ENCODE measurements around the gene ABHD16B.
A peak's percentile ranks its signal among the peaks of the same experiment; 100 is the strongest.

ABHD16B gene

GRCh38 chr20:63861365-63861934 is at the start of gene ABHD16B:
TSS of gene ABHD16B (plus strand) at chr20:63861498. CDS start at chr20:63861541, 43 bp downstream.
- DNase-seq: no peak

GRCh38 chr20:63814891-63815614 is 46.2 kb upstream of the ABHD16B start:
- DNase-seq: no peak

GRCh38 chr20:63815615-63816253 is 45.6 kb upstream of the ABHD16B start:
- no peak for DNase-seq

DNA sequence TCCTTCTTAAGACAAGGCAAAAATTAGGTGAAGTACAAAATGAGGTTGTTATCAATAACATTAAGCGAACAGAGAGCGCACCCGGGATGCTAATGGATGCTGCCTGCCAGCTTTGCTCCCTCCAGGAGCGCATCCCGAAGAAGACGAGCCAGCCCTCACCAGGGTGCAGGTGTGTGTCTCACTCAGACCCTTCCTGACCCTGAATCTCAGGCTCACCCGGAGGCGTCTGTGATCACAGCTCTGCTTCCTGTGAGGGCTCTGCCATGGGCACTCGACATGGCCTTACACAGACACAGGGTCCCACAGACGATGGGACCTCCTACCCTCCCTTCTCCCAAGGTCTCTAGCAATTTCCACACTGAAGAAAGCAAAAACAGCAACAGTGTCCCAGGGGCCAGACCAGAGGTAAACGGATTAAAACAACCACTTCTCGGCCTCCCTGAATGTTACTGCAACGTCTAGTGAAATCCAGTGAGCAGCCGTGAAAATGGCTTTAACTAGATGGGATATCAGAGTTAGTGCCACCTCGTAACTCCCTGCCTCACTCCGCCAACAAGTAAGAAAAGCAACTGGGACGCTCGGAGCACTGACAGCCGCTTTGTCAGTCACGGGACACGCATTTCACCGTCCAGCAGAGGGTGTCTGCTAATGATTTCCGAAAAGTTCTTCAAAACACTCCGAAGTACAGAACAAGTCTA is 41.9 kb upstream of the ABHD16B start:
- DNase-seq: no peak

GRCh38 chr20:63821811-63822210 is 39.5 kb upstream of the ABHD16B start:
- DNase-seq: no peak

GRCh38 chr20:63822276-63822696 is 39.0 kb upstream of the ABHD16B start:
- no peak for DNase-seq

DNA sequence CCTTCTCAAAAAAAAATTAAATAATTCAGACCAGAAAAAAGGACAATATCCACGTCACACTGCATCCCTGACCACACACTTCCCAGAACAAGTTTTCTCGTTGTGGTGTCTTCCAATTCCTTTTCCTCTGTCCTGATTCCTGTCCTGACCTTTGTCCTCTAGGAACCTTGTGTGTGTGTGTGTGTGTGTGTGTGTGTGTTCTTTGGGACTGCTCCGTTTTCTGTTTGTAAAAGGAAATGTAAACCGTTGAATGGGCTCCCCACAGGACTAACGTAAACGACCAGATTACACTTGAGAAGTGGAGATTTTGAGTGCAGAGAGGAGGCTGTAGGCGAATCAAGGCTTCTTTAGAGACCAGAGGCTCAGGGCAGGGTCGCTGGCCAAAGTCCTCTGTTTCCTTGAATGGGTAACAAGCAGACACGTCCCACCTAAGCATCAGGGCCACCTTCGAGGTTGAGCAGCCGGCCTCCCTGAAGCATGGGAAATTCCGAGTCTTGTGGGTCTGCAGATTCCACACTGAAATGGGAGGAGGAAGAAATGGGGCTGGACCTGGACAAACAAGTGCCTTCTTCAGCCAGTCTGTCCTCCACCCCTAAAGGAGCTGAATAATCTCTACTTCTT is 37.5 kb upstream of the ABHD16B start:
- no peak for DNase-seq

DNA sequence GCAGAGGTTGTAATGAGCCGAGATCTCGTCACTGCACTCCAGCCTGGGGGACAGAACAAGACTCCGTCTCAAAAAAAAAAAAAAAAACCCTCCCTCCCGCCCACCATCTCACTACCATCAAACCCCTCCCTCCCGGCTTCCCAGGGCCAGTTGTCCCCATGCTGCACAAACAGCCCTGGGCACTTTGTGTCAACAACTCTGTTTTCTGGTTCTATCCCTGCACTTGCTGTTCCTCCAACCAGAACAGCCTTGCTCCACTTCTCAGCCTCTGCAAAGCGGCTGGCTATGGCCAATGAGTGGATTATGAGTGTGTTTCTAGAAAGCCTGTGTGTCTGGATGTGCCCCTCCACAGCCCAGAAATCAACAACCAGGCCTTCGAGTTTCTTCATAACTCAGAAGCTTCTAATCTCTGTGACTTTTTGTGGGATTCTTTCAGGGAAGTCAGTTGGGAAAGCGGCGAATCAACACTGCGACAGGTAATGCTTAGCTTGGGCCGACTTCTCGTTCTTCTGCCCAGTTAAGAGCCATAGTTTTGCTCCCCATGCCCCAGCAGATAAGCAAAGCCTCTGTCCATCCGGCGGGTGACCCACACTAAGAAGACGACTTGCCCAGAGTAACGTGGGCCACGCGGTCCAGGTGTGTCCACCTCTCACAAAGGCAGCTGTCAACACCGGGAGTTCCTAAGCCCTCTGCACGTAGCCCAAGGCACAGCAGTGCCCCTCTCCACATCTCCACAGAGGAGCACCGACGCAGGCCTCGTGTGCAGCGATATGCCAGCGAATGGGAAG is 35.8 kb upstream of the ABHD16B start:
- no peak for DNase-seq

- no peak for DNase-seq
These were observed 34.5 kb upstream of the ABHD16B start for GRCh38 chr20:63826753-63827152.

DNA sequence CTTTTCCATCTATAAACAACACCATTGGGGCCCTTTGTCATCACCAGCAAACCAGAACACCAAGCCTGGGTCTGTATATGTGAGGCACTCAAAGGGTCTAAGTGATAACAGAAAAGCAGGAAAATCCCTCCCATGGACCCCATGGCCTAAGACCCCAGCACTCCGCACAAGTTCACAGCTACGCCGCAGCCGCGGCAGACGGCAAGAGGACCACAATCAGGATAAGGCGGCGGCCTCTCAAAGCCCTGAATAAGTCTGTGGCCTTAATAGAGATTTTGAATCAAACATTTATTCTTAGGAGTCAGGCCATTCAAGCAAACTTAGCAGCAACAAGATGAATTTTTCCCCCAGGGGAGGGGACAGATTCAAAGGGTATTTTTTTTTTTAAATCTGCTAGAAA is 33.2 kb upstream of the ABHD16B start:
- no peak for DNase-seq

- no peak for DNase-seq
These were observed 32.8 kb upstream of the ABHD16B start for GRCh38 chr20:63828545-63828944.

- no peak for DNase-seq
These were observed 32.3 kb upstream of the ABHD16B start for GRCh38 chr20:63828951-63829350.

GRCh38 chr20:63829603-63829944 is 31.7 kb upstream of the ABHD16B start:
- no peak for DNase-seq

DNA sequence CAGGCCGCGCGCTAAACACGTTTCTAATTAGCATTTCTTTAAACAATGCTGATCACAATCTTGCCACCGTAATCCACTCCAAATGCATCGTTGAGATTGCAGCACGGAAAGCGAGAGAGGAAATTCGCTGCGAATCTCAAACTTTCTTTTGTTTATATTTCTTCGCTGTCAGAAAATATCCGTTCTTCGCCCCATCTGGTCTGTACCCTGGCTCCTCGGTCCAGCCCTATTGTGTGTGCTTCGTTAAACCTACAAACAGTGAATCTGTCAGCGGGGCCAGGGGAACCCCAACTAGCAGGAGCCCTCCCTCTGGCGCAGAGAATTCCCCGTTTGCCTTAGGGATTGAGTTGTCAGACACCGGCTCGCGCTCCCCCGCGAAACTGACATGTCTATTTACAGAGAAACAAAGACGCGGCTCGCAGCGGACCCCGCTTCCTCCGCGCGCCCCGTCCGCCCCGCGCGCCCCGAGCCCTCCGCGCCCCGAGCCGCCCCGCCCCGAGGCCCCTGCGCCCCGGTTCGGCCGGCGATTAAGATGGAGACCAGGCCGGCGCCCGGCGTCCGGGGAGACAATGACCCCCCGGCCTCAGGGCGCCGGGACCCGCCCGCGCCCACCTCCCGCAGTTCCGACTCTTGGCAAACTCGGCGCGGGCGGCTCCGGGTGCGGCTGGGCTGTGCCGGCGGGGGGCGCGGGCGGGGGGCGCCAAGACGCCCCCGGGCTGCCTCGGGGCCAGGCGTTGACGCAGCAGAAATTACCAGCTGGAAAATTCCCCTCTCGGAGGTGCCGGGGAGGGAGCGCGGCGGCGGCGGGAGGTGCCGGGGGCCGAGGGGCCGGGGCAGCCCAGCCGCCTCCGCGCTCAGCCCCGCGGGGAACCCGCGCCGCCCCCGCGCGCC is 31.1 kb upstream of the ABHD16B start:
- no peak for DNase-seq

DNA sequence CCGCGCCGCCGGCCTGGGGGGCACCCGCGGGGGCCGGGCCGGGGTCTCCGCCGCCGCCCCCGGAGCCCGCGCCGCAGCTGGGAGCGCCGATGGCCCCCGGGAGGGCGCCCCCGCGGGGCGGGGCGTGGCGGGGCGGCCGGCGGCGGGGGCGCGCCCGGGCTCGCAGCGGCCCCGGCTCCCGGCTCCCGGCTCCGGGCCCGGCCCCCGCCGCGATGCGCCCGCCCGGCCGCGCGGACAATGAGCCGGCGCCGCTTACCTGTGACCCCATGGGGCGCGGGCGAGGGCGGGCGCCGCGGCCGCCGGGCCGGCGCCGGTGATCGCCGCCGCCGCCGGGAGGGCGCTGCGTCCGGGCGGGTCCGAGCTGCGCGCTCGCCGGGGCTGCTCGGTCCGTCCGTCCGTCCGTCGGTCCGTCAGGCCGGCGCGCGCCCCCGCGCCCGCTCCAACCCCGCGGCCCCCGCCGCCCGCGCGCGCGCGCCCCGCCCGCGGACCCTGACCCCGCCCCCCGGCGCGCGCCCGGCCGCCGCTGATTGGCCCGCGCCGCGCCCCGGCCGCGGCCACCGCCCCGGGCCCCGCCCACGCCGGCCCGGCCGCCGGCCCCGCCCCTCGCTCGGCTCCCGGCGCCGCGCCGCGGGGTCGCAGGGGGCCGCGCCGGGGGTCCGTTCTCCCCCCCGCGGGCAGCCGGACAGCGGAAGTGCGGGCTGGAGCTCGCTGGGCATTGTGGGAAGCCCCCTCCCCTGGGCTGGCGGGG is 30.3 kb upstream of the ABHD16B start, which contains the start of gene ZBTB46:
Gene ZBTB46, minus strand, starts transcription at position 424 of the 748 bp plus-strand sequence. CDS start 40,507 bp downstream, outside the sequence.
- DNase-seq: peak; percentile 70

- no peak for DNase-seq
These were observed 29.7 kb upstream of the ABHD16B start for GRCh38 chr20:63831646-63831992.

GRCh38 chr20:63831993-63832686 is 29.2 kb upstream of the ABHD16B start:
- no peak for DNase-seq

DNA sequence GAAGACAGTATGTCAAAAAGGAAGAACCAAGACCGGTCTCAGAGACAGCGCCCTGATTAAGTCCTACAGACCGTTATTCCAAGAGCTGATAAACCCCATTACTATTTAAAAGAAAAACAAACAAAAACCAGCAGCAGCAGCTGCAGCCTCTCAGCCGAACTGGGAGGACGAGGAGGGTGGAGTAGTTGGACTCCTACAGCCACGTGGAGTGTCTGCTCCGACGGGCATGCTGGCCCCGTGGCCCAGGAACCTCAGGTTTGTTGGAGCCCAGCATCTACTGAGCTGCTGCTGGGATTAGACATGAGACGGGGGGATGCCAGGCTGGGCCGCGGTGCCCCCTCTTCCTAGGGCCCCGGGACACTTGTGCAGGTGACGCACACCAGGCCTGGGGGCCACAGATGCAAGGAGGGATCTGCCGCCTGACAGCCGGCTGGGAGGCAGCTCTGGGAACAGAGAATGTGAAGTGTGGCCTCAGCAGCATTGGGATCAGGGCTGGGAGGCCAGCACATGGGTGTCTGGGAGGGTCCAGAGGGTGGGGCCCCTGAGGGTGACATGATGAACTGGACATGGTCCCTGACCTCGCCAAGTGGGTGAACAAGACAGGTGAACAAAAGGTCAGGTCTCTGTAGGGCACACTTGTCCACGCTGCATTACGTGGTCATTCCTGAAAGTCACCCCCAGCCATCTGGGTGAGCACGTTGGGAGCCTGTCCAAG is 27.4 kb upstream of the ABHD16B start:
- DNase-seq: no peak

DNA sequence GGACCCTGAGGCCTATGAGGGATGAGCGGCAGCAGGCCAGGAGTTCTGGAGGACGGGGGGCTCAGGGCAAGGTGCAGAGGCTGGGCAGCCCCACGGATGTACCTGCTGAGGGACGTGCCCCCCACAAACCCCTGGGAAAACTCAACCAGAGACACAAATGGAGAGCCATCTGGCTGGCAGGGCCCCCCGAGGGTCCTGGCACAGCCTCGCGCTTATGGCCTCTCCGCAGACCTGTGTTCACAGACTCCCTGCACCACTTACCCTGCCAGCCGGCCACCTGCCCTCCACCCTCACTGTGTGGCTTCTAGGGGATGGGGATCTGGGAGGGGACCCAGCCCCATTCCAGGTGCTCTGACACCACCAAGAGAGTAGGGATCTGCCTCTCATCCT is 26.8 kb upstream of the ABHD16B start:
- no peak for DNase-seq

All from activated effector memory CD4-positive, alpha-beta T cell treated with anti-CD3 and anti-CD28 coated beads, Interleukin-2, amount 50 U/mL, for 16 hours (primary cell).